NCI-H748 (cell line): ENCODE data around the gene TEX11.
"Not testable (repeated sequence)": the region's sequence is repeated elsewhere in the genome, so short reads cannot be mapped to it uniquely, and the experiment has no call there.

Experiments
- DNase-seq: peaks from one replicate; lab custom pipeline; 2025; ENCODE audit not compliant: unreplicated experiment; lab: John Stamatoyannopoulos, UW

Gene TEX11

GRCh38 chrX:70908541-70908940 is at the start of gene TEX11:
TEX11 (minus strand) TSS chrX:70908711; CDS start chrX:70907789, 922 bp downstream.
- DNase-seq = no peak

- DNase-seq = no peak
Measured at GRCh38 chrX:70954871-70955270, 46.4 kb upstream of the TEX11 start.

GRCh38 chrX:70924294-70924911 is 15.9 kb upstream of the TEX11 start:
- DNase-seq = no peak

- no peak for DNase-seq
Measured at GRCh38 chrX:70922774-70923473, 14.4 kb upstream of the TEX11 start.

GRCh38 chrX:70921709-70922352 is 13.3 kb upstream of the TEX11 start:
- no peak for DNase-seq

- no peak for DNase-seq
Measured at GRCh38 chrX:70916754-70917153, 8.2 kb upstream of the TEX11 start.

GRCh38 chrX:70907900-70908299 is 611 bp downstream of the TEX11 start:
- DNase-seq = no peak

- DNase-seq = no peak
Measured at GRCh38 chrX:70901465-70901864, 7.0 kb downstream of the TEX11 start.

GRCh38 chrX:70890441-70890840 is 18.1 kb downstream of the TEX11 start:
- DNase-seq = not testable (repeated sequence)

- DNase-seq = no peak
Measured at GRCh38 chrX:70878902-70879301, 29.6 kb downstream of the TEX11 start.

- DNase-seq = no peak
Measured at GRCh38 chrX:70852294-70852693, 56.2 kb downstream of the TEX11 start.

- DNase-seq = not testable (repeated sequence)
Measured at GRCh38 chrX:70844081-70844480, 64.4 kb downstream of the TEX11 start.

- not testable (repeated sequence) for DNase-seq
Measured at GRCh38 chrX:70843620-70844019, 64.9 kb downstream of the TEX11 start.

GRCh38 chrX:70834589-70834988 is 73.9 kb downstream of the TEX11 start:
- no peak for DNase-seq

- DNase-seq = peak; percentile 1
Measured at GRCh38 chrX:70826715-70827114, 81.8 kb downstream of the TEX11 start.

- DNase-seq = no peak
Measured at GRCh38 chrX:70825366-70825765, 83.1 kb downstream of the TEX11 start.

GRCh38 chrX:70808942-70809940 is 99.3 kb downstream of the TEX11 start:
- DNase-seq = no peak

GRCh38 chrX:70806081-70806480 is 102.4 kb downstream of the TEX11 start:
- no peak for DNase-seq

GRCh38 chrX:70796742-70797141 is 111.8 kb downstream of the TEX11 start:
- not testable (repeated sequence) for DNase-seq

GRCh38 chrX:70774223-70774622 is 134.3 kb downstream of the TEX11 start:
- DNase-seq = no peak

GRCh38 chrX:70769659-70770227 is 138.8 kb downstream of the TEX11 start:
- peak; percentile 0 for DNase-seq
